GM19023 (cell line): Measurements from ENCODE around the gene EDIL3.
"Not testable (repeated sequence)": the region's sequence is repeated elsewhere in the genome, so short reads cannot be mapped to it uniquely, and the experiment has no call there.

Source experiments
- ATAC-seq: cut with Tn5 transposase; IDR thresholded peaks from one replicate; pipeline ENCODE4 v1.9.1; 2021; ENCODE audit warnings: mild to moderate bottlenecking, moderate library complexity; ENCODE audit not compliant: unreplicated experiment

EDIL3 gene

DNA sequence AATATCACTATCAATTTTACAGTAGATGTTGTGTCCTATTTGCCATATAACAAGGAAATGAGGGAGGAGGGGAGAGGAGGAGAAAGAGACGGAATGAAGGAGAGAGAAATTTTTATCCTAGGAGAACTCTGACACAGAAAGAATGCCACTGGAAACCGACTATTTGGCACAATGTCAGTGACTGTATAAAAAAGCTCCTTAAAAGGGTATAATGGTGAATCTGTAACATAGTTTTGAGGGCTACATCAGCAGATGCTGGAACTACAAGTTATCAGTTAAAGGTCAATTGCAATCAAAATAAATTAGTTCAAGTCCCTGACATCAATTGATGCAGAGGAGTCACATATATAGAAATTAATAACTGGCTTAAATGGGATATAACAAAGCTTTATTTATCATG is 5.7 kb downstream of the EDIL3 start:
- no peak for ATAC-seq

GRCh38 chr5:84378420-84378819 is 6.3 kb downstream of the EDIL3 start:
- ATAC-seq, result no peak

DNA sequence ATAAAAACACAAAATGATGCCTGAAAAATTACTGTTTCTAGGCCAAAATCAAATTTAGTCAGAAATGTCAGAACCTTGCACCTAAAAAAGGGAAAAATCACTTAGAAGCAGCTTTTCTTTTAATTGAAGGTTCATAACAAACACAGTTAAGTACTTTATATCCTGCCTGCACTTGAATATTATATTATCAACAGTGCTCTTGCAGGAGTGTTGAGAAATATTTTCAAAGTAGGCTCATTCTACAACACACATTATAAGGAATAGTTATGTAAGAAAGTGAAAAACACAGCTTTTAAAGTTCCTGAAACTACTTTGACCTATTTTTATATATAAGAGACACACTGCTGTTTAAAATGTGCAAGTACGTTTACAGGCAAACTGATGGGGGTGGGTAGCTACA is 8.3 kb downstream of the EDIL3 start:
- no peak for ATAC-seq

DNA sequence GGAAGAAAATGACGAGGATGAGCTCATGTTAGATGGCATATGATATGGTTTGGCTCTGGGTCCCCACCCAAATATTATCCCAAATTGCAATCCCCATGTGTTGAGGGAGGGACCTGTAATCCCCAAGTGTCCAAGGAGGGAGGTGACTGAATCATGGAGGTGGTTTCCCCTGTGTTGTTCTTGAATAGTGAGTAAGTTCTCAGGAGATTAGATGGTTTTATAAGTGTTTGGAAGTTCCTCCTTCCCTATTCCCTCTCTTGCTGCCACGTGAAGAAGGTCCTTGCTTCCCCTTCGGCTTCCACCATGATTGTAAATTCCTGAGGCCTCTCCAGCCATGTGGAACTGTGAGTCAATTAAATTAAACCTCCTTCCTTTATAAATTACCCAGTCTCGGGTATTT is 10.1 kb downstream of the EDIL3 start:
- ATAC-seq, result no peak

DNA sequence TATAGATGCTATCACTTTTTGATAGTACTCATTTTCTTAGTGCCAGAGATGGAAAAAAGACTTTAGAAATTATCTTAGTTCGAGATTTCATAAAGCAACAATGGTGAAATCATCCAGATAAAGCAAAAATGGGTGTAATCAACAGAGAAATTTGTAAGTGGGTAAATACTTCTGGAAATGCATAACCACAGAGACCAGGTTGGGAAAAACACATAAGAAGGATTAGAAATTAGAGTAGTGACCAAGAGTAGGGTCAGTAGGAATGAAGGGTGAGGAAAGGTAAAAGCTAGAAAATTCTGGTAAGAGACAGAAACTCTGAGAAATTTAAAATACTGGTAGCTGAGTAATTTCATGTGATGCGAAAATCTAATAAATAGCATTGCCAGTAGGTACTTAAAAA is 11.2 kb downstream of the EDIL3 start:
- ATAC-seq, result no peak

DNA sequence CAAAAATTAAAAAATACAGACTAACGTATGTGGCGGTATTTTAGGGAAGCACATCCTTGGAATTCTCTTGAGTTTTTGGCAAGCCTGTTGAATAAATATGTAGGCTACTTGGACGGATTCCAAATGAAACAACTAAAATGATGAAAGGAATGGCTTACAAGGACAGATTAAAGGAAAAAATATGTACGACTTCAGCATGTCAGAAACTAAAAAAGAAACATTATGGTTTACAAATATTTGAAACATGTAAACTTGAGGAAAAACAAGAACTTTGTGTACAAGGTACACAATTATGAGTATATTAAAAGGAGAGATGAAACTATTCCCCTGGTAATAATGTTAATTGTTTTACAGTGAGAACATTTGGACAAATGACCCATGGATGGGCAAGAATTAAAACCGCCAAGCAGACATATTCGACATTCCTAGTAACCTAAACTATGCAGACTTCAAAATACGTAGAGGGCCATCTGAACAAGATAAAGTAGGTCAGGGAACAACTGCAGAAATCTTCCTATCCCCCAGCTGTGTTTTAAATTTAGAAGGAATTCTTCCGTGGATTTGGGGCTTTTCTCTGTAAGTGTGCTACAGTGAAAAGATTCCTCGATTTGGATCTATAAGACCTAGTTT is 12.5 kb downstream of the EDIL3 start:
- no peak for ATAC-seq

- ATAC-seq, result no peak
These were observed 14.5 kb downstream of the EDIL3 start for GRCh38 chr5:84370176-84370575.

- no peak for ATAC-seq
These were observed 20.6 kb downstream of the EDIL3 start for GRCh38 chr5:84364043-84364442.

DNA sequence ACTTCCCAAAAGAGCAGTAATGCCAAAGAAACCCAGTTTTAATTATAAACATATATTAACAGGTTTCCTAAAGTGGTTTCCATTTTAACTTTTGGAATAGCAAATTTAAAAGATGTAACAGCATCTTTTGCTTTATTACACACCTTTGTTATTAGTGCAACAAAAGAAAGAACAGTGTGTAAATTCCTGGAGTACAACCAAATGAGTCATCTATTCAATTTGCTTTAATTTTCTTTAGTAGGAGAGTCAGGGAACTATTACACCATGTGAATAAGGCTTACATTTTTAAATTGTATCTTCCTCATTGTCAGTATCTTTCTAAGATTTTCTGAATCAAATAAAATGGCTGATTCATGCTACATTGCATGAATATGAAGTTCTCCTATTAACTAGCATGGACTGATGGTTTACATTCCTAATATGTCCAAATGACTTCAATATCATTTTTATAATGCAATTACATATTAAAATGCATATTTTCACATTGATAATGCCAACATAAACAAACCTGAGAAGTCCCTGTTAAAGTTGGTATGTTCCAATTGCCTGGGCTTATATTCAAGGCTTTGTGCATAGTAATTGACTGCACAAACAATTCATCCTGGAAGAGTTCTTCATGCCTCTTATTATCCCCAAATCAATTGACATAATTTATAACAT is 22.5 kb downstream of the EDIL3 start:
- no peak for ATAC-seq

GRCh38 chr5:84361572-84361971 is 23.1 kb downstream of the EDIL3 start:
- ATAC-seq, result no peak

DNA sequence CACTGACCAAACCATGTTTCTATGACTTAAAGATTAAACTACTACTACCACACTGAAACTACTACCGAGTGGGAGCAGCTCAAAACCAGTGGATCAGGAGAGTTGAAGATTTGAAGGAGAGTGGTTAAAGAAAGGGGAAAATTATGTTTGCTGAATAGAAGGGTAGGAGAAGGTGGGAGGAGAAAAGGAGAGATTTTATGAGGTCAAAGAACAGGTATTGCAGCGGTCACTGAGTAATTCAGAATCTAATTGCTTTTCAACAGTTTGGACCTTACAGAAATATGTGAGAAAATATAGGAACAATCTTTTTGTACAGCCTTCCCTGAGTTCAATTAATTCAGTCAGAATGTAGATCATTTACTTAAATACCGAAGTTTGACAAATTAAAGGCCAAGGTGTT is 24.6 kb downstream of the EDIL3 start:
- no peak for ATAC-seq

- ATAC-seq, result no peak
These were observed 30.6 kb downstream of the EDIL3 start for GRCh38 chr5:84354101-84354500.

- ATAC-seq, result no peak
These were observed 39.9 kb downstream of the EDIL3 start for GRCh38 chr5:84344788-84345187.

DNA sequence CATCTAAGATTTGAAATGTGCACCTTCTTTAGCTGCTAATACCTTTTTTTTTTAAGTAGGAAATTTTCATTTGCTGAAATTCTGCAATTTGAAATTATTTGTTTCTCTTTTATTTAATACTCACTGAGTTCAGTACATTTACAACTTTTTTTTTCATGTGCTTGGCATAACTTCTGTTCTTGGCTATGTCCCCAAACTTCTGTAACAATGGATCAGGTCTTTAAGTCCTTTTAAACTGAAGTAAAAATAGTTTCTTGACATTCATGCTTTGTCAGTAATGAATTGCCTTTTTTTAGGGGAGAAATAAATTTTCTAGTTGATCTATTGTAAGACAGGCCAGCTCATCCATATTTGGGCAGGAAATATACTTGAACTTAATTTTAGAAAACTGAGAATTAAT is 41.5 kb downstream of the EDIL3 start:
- ATAC-seq, result no peak

- ATAC-seq, result no peak
These were observed 52.6 kb downstream of the EDIL3 start for GRCh38 chr5:84332106-84332505.

- ATAC-seq, result no peak
These were observed 57.1 kb downstream of the EDIL3 start for GRCh38 chr5:84327591-84327990.

DNA sequence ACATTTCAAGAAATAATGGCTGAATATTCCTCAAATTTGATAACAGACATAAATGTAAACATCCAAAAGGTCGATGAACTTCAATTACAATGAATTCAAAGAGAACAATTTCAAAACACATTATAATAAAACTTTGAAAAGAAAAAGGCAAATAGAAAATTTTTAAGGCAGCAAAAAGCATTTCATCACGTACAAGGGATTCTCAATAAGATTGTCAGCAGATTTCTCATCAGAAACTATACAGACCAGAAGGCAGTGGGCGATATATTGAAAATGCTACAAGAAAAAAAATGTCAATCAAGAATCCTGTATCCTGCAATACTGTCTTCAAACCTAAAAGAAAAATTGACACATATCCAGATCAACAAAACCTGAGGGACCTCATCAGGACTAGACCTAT is 62.0 kb downstream of the EDIL3 start:
- ATAC-seq, result no peak

- ATAC-seq, result not testable (repeated sequence)
These were observed 66.9 kb downstream of the EDIL3 start for GRCh38 chr5:84317826-84318225.

DNA sequence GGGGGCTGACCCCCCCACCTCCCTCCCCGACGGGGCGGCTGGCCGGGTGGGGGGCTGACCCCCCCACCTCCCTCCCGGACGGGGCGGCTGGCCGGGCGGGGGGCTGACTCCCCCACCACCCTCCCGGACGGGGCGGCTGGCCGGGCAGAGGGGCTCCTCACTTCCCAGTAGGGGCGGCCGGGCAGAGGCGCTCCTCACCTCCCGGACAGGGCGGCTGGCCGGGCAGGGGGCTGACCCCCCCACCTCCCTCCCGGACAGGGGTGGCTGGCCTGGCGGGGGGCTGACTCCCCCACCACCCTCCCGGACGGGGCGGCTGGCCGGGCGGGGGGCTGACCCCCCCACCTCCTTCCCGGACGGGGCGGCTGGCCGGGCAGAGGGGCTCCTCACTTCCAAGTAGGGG is 72.4 kb downstream of the EDIL3 start:
- ATAC-seq, result not testable (repeated sequence)

GRCh38 chr5:84309850-84310249 is 74.8 kb downstream of the EDIL3 start:
- ATAC-seq, result not testable (repeated sequence)

GRCh38 chr5:84306601-84307000 is 78.1 kb downstream of the EDIL3 start:
- no peak for ATAC-seq

GRCh38 chr5:84304599-84304998 is 80.1 kb downstream of the EDIL3 start:
- no peak for ATAC-seq

- ATAC-seq, result no peak
These were observed 81.4 kb downstream of the EDIL3 start for GRCh38 chr5:84303315-84303714.
